ENCODE data around the gene SUSD3. TPM values are rescaled to one million over a fixed set of nuclear protein-coding genes. Genes with fewer than 3 reads are reported as not detected.

The SUSD3 gene
- total and polyA plus RNA-seq, 2 donors (not counting 1 experiment from before 2014, with no cell fraction given) = 0.17 to 4.6 TPM

- TF ChIP-seq CTCF (conservative IDR thresholded peaks at IDR 0.05 in 1 of 2, IDR thresholded peaks at IDR 0.05 in 1 of 2; ENCODE audit: low read depth in 1 of 2, low read length in 2 of 2) = no peak
- no peak for TF ChIP-seq EZH2 (IDR thresholded peaks at IDR 0.05; ENCODE audit: low read length, missing control alignments)
- Histone ChIP-seq H3K9me3 (ENCODE audit: control insufficient read depth, insufficient read depth, low read depth, low read length) (no peaks in the 10 kb centered on the region), H3K27me3 (ENCODE audit: control insufficient read depth, insufficient read depth, low read length) (no peaks in the 10 kb centered on the region), H3K36me3 (ENCODE audit: control insufficient read depth, insufficient read depth, low read length) (peaks cover 1% of the 10 kb centered on the region), H3K79me2 (ENCODE audit: control insufficient read depth, insufficient read depth, low read length) (peaks cover 37% of the 10 kb centered on the region), H3K9ac (ENCODE audit: insufficient read depth, low read length) (peak overlapping the region; percentile 52), H3K4me3 (replicated peaks in 1 of 4; ENCODE audit: control extremely low read depth in 1 of 4, insufficient read depth in 1 of 4, low read depth in 3 of 4, low read length in 4 of 4) (peak overlapping the region; percentile 33 to 54 (median 42)), H2AFZ (ENCODE audit: low read length) (peak overlapping the region; percentile 69), H3K4me2 (ENCODE audit: extremely low read depth, insufficient read depth, low read length) (peak overlapping the region; percentile 67), H3K27ac (ENCODE audit: insufficient read depth, low read length) (peak overlapping the region; percentile 82), H3K4me1 (ENCODE audit: control insufficient read depth, extremely low read depth, insufficient read depth, low read length) (peaks cover 26% of the 10 kb centered on the region), H4K20me1 (ENCODE audit: control insufficient read depth, extremely low read depth, insufficient read depth, low read length) (no peaks in the 10 kb centered on the region)
- DNase-seq (ENCODE audit: low read depth in 2 of 2) = peak; percentile 95 to 99
Measured at GRCh38 chr9:93095205-93096130, 37.0 kb downstream of the SUSD3 start.

GRCh38 chr9:93096131-93096802, 37.8 kb downstream of the SUSD3 start, which contains the start of gene CARD19:
Gene CARD19, plus strand, starts transcription at chr9:93096217. Its CDS starts 129 bp downstream, at chr9:93096346.
- Histone ChIP-seq H3K9me3 (ENCODE audit: control insufficient read depth, insufficient read depth, low read depth, low read length) (no peaks in the 10 kb centered on the region), H3K27me3 (ENCODE audit: control insufficient read depth, insufficient read depth, low read length) (no peaks in the 10 kb centered on the region), H3K36me3 (ENCODE audit: control insufficient read depth, insufficient read depth, low read length) (peaks cover 1% of the 10 kb centered on the region), H3K4me2 (ENCODE audit: extremely low read depth, insufficient read depth, low read length) (peak within 1 kb of the TSS; percentile 81), H3K27ac (ENCODE audit: insufficient read depth, low read length) (peak within 1 kb of the TSS; percentile 83), H4K20me1 (ENCODE audit: control insufficient read depth, extremely low read depth, insufficient read depth, low read length) (no peaks in the 10 kb centered on the region), H3K79me2 (ENCODE audit: control insufficient read depth, insufficient read depth, low read length) (peaks cover 45% of the 10 kb centered on the region), H3K4me1 (ENCODE audit: control insufficient read depth, extremely low read depth, insufficient read depth, low read length) (peaks cover 26% of the 10 kb centered on the region), H3K9ac (ENCODE audit: insufficient read depth, low read length) (peak within 1 kb of the TSS; percentile 84), H3K4me3 (replicated peaks in 1 of 4; ENCODE audit: control extremely low read depth in 1 of 4, insufficient read depth in 1 of 4, low read depth in 3 of 4, low read length in 4 of 4) (peak within 1 kb of the TSS; percentile 81 to 86 (median 85)), H2AFZ (ENCODE audit: low read length) (peak within 1 kb of the TSS; percentile 69)
- TF ChIP-seq CTCF (conservative IDR thresholded peaks at IDR 0.05 in 1 of 2, IDR thresholded peaks at IDR 0.05 in 1 of 2; ENCODE audit: low read depth in 1 of 2, low read length in 2 of 2) = no peak
- no peak for TF ChIP-seq EZH2 (IDR thresholded peaks at IDR 0.05; ENCODE audit: low read length, missing control alignments)
- peak; percentile 35 to 50 for DNase-seq (ENCODE audit: low read depth in 2 of 2)

- Histone ChIP-seq H3K4me2 (ENCODE audit: extremely low read depth, insufficient read depth, low read length) (peak overlapping the region; percentile 81), H3K27ac (ENCODE audit: insufficient read depth, low read length) (peak overlapping the region; percentile 83), H3K4me1 (ENCODE audit: control insufficient read depth, extremely low read depth, insufficient read depth, low read length) (peaks cover 23% of the 10 kb centered on the region), H2AFZ (ENCODE audit: low read length) (peak overlapping the region; percentile 31), H3K36me3 (ENCODE audit: control insufficient read depth, insufficient read depth, low read length) (peaks cover 1% of the 10 kb centered on the region), H4K20me1 (ENCODE audit: control insufficient read depth, extremely low read depth, insufficient read depth, low read length) (no peaks in the 10 kb centered on the region), H3K4me3 (replicated peaks in 1 of 4; ENCODE audit: control extremely low read depth in 1 of 4, insufficient read depth in 1 of 4, low read depth in 3 of 4, low read length in 4 of 4) (peak overlapping the region; percentile 81 to 86 (median 85)), H3K79me2 (ENCODE audit: control insufficient read depth, insufficient read depth, low read length) (peaks cover 51% of the 10 kb centered on the region), H3K27me3 (ENCODE audit: control insufficient read depth, insufficient read depth, low read length) (no peaks in the 10 kb centered on the region), H3K9ac (ENCODE audit: insufficient read depth, low read length) (peak overlapping the region; percentile 84), H3K9me3 (ENCODE audit: control insufficient read depth, insufficient read depth, low read depth, low read length) (no peaks in the 10 kb centered on the region)
- TF ChIP-seq CTCF (conservative IDR thresholded peaks at IDR 0.05 in 1 of 2, IDR thresholded peaks at IDR 0.05 in 1 of 2; ENCODE audit: low read depth in 1 of 2, low read length in 2 of 2) = no peak
- TF ChIP-seq EZH2 (IDR thresholded peaks at IDR 0.05; ENCODE audit: low read length, missing control alignments) = no peak
- DNase-seq (ENCODE audit: low read depth in 2 of 2) = no peak
Measured at GRCh38 chr9:93096811-93097382, 38.4 kb downstream of the SUSD3 start.
